Measurements from ENCODE around the gene LOXL1.

GRCh38 chr15:73991726-73992593, 65.7 kb downstream of the LOXL1 start, which contains the start of gene STOML1:
- TF ChIP-seq, protein P1, sequence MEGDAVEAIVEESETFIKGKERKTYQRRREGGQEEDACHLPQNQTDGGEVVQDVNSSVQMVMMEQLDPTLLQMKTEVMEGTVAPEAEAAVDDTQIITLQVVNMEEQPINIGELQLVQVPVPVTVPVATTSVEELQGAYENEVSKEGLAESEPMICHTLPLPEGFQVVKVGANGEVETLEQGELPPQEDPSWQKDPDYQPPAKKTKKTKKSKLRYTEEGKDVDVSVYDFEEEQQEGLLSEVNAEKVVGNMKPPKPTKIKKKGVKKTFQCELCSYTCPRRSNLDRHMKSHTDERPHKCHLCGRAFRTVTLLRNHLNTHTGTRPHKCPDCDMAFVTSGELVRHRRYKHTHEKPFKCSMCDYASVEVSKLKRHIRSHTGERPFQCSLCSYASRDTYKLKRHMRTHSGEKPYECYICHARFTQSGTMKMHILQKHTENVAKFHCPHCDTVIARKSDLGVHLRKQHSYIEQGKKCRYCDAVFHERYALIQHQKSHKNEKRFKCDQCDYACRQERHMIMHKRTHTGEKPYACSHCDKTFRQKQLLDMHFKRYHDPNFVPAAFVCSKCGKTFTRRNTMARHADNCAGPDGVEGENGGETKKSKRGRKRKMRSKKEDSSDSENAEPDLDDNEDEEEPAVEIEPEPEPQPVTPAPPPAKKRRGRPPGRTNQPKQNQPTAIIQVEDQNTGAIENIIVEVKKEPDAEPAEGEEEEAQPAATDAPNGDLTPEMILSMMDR (conservative IDR thresholded peaks at IDR 0.05 in 1 of 2, IDR thresholded peaks at IDR 0.05 in 1 of 2; ENCODE audit: low read depth in 1 of 2, low read length in 2 of 2) = peak; percentile 61 to 74
- no peak for TF ChIP-seq EZH2 (IDR thresholded peaks at IDR 0.05; ENCODE audit: low read length, missing control alignments)
